ENCODE data around the gene PPP1CB.

PPP1CB gene

DNA sequence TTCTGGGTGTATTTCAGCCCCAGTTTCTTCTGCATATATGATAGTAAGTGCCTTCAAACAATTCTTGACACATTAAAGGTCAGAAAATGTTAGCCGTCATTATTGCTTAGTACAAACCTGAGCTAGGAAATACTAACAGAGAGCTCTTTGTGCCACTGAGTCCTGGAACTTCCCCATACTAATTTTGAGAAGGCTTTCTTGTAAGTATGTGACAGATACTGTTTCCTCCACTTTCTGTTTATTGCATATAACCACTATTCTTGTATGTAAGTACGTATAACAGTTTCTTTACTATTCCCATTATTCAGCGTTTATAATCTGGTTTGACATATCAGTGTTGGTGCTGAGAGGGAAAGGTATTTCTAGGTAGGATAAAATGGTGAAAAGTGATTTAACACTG is 9.8 kb downstream of the PPP1CB start:
- no peak for ATAC-seq
- TF ChIP-seq ESRRG (CRISPR knock-in tag; IDR thresholded peaks at IDR 0.05) (no peak), ZNF565 (CRISPR knock-in tag; conservative IDR thresholded peaks at IDR 0.05; ENCODE audit: low read depth) (no peak), ZNF8 (CRISPR knock-in tag; IDR thresholded peaks at IDR 0.05) (no peak), TSHZ2 (CRISPR knock-in tag; IDR thresholded peaks at IDR 0.05) (no peak), ZNF70 (CRISPR knock-in tag; IDR thresholded peaks at IDR 0.05) (no peak), CSRNP3 (CRISPR knock-in tag; IDR thresholded peaks at IDR 0.05) (no peak), GLIS3 (CRISPR knock-in tag; IDR thresholded peaks at IDR 0.05) (no peak), ZC3H10 (CRISPR knock-in tag; IDR thresholded peaks at IDR 0.05) (no peak), ZFP3 (CRISPR knock-in tag; IDR thresholded peaks at IDR 0.05) (no peak), OSR1 (CRISPR knock-in tag; IDR thresholded peaks at IDR 0.05) (no peak), PATZ1 (CRISPR knock-in tag; IDR thresholded peaks at IDR 0.05; ENCODE audit: borderline replicate concordance) (no peak), TCF4 (CRISPR knock-in tag; IDR thresholded peaks at IDR 0.05; ENCODE audit: borderline replicate concordance) (no peak), TOX (CRISPR knock-in tag; IDR thresholded peaks at IDR 0.05; ENCODE audit: borderline replicate concordance) (no peak), ZFP30 (CRISPR knock-in tag; IDR thresholded peaks at IDR 0.05) (no peak), PPARA (CRISPR knock-in tag; IDR thresholded peaks at IDR 0.05; ENCODE audit: borderline replicate concordance) (no peak), CREB5 (CRISPR knock-in tag; IDR thresholded peaks at IDR 0.05; ENCODE audit: low read depth) (no peak), ISL1 (CRISPR knock-in tag; IDR thresholded peaks at IDR 0.05) (no peak)
- TF ChIP-seq, protein P1, sequence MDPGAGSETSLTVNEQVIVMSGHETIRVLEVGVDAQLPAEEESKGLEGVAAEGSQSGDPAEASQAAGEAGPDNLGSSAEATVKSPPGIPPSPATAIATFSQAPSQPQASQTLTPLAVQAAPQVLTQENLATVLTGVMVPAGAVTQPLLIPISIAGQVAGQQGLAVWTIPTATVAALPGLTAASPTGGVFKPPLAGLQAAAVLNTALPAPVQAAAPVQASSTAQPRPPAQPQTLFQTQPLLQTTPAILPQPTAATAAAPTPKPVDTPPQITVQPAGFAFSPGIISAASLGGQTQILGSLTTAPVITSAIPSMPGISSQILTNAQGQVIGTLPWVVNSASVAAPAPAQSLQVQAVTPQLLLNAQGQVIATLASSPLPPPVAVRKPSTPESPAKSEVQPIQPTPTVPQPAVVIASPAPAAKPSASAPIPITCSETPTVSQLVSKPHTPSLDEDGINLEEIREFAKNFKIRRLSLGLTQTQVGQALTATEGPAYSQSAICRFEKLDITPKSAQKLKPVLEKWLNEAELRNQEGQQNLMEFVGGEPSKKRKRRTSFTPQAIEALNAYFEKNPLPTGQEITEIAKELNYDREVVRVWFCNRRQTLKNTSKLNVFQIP (CRISPR knock-in tag; IDR thresholded peaks at IDR 0.05; ENCODE audit: borderline replicate concordance, low read depth) = no peak

DNA sequence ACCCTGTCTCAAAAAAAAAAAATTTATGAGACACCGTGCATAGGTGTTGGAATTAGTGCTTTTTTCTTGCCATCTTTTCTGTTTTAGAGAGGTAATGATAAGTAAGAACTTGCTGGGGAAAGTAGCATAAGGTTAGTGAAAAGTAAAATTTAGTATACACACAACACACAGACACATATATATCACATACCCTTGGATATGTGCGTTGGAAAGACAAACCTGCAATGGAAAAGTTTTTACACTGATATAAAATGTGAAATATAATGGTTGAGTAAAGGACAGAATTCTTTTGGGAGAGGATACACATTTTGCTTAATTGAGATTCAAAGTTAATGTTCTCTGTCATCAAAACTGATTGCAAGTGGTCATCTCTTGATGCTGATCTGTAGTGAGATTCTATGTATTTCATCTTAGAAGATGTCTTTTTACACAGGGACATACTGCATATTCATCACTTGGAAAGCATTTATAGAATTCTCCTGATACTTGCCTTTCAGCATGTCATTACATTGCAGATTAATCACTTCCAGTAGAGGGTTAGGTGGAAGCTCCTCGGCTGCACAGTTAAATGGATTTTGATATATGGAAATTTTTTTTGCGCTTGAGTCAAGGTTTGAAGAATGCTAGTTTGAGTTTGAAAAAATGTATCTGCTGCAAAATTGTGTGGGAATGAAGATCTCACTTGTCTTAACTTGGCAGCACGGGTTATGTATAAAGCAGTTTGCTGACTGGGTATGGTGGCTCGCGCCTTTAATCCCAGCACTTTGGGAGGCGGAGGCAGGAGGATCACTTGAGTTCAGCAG is 13.5 kb downstream of the PPP1CB start:
- peak; percentile 96 for ATAC-seq
- no peak for TF ChIP-seq ZNF8 (CRISPR knock-in tag; IDR thresholded peaks at IDR 0.05)
- TF ChIP-seq ISL1 (CRISPR knock-in tag; IDR thresholded peaks at IDR 0.05) = peak; percentile 72
- TF ChIP-seq, protein P1 (CRISPR knock-in tag; IDR thresholded peaks at IDR 0.05; ENCODE audit: borderline replicate concordance, low read depth) = peak; percentile 75; the same call in 1 of the 2 replicates

DNA sequence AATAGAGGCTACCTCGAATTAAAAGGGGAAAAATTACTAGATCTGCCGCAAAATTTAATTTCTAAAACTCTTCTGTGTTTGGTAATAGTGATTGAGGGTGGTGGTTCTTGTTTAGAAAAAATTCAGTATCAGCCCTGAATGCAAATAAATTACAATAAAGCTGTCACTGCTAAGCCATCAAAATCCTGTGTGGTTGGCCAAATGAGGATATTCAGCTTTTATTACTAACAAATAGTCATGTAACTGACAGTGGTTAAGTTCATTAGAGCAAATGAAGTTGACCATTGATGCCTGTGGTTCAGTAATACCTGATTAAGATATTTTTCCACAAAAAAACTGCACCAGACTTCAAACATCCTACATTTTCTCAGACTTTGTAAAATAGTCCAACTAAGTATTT is 14.4 kb downstream of the PPP1CB start:
- ATAC-seq = no peak
- TF ChIP-seq ESRRG (CRISPR knock-in tag; IDR thresholded peaks at IDR 0.05) = no peak
- TF ChIP-seq ZFP3 (CRISPR knock-in tag; IDR thresholded peaks at IDR 0.05) = no peak
- TF ChIP-seq SNAI2 (CRISPR knock-in tag; IDR thresholded peaks at IDR 0.05) = no peak
- no peak for TF ChIP-seq TCF4 (CRISPR knock-in tag; IDR thresholded peaks at IDR 0.05; ENCODE audit: borderline replicate concordance)
- no peak for TF ChIP-seq CSRNP3 (CRISPR knock-in tag; IDR thresholded peaks at IDR 0.05)
- TF ChIP-seq CREB5 (CRISPR knock-in tag; IDR thresholded peaks at IDR 0.05; ENCODE audit: low read depth) = no peak
- TF ChIP-seq, protein P1 (CRISPR knock-in tag; IDR thresholded peaks at IDR 0.05; ENCODE audit: borderline replicate concordance, low read depth) = no peak
- TF ChIP-seq ZNF70 (CRISPR knock-in tag; IDR thresholded peaks at IDR 0.05) = no peak
- TF ChIP-seq ARNTL (CRISPR knock-in tag; IDR thresholded peaks at IDR 0.05; ENCODE audit: borderline replicate concordance, low read depth) = no peak

All from SK-N-SH treated with all-trans-retinoic acid at 6 μM for 48 hours (cell line).